Measurements from ENCODE around the gene LHFPL5.
A peak's percentile ranks its signal among the peaks of the same experiment; 100 is the strongest.

LHFPL5 gene

GRCh38 chr6:35804996-35805736 is at the start of gene LHFPL5:
TSS of gene LHFPL5 (plus strand) at chr6:35805352. CDS start at chr6:35805671, 319 bp downstream.
- DNase-seq = peak; percentile 37

DNA sequence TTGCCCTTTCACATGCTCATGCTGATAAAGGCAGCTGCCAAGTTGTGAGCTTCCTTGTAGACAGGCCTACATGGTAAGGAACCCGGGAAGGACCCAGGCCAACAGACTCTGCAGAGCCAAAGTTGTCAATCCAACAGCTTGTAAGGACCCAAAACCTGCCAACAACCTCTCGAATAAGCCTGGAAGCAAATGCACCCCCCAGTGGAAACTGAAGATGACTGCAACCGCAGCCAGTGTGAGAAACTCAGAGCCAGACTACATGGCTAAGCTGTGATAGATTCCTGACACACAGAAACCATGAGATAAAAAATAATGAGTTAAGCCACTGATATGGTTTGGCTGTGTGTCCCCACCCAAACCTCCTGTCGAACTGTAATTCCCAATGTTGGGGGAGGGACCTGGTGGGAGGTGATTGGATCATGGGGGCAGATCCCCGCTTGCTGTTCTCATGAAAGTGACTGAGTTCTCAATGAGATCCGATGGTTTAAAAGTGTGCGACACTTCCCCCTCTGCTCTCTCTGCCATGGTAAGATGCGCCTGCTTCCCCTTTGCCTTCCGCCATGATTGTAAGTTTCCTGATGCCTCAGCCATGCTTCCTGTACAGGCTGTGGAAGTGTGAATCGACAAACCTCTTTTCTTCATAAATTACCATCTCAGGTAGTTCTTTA is 47.6 kb upstream of the LHFPL5 start:
- DNase-seq = no peak

GRCh38 chr6:35759426-35759825 is 45.7 kb upstream of the LHFPL5 start:
- DNase-seq = no peak

DNA sequence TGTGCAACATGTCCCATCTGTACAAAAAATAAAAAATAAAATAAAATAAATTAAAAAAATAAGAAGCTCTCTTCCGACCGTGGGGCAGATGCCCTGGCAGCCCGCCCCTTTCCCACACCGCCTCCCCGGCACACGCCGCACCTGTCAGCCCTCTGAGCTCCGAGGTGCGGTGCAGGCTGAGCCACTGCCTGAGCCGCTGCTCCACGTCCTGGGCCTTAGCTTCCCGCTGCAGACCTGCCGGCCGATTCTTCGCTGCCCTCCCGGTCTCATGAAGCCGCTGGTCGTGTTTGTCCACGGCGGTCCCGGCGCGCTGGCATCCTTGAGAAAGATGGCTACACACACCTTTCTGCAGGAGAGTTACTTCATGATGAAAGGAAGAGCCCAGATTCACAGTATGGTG is 39.4 kb upstream of the LHFPL5 start:
- DNase-seq = no peak

DNA sequence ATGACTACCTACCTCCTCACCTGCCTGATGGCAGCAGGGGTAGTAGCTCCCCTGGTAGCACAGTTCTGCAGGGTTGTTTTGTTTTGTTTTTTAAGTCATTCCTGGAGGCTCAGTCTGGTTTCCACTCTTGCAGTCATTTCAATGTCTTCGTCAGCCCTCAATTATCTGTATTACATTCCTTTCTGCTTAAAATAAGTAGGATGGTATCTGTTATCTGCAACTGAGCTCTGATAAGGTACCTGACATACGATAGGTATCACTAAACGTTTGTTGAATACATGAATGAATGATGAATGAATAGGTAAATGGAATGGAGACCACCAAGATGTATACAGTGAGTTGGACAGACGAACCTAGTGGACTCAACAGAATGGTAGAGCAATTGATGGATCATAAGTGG is 35.9 kb upstream of the LHFPL5 start:
- no peak for DNase-seq

DNA sequence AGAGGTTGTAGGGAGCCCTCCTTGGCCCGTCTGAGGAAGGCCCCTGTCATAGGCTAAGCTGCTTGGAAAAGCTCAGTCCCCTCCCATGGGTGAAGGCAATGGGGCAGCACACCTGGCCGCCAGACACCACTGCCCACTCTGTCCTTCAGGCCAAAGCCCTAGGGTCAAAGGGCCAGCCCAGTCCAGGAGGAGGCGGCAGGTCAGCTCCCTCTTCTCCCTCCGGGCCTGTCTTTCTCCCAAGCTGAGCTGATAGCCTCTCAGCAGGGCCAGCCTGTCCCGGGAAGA is 33.9 kb upstream of the LHFPL5 start:
- DNase-seq = no peak

DNA sequence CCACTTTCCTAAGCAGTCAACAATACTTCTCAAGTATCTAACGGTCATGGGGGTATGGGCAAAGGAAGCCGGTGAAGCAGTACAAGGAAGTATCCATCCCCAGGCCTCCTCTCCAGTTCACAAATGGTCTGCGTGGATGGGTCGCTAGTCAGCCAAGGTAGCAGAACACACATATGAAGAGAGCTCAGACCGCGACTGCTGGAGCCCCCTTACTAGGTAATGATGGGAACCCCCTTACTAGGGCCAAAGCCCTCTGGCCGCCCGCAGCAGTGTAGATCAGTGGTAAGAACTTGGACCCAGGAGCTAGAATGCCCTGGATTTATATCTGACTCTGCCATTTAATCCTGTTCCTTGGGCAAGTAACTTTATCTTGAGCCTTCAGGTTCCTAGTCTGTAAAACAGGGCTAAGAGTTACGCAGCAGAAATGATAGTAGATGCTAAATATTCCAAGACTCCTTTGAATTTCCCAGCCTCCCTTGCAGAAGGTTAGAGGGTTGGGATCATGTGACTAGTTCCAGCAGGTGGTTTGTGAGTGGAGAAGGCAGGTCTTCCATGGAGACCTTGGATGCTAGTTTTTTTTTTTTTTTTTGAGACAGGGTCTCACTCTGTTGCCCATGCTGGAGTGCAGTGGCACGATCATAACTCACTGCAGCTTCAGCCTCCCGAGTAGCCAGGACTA is 30.9 kb upstream of the LHFPL5 start:
- no peak for DNase-seq

DNA sequence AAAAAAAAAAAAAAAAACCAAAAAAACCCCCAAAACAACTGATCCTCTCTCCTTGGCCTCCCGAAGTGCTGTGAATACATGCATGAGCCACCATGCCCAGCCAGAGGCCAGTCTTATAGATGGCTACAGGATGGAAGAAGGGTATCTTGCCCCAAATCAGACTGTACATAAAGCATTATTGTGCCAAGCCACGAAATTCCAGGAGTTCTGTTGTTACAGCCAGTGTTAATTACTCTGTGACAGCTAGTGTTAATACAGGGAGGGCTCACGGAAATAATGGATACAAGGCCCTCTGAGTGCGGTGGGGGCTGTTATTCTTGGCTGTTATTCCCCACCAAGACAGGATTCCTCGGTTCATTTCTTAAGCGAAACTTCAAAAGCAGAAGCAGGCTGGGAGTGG is 30.1 kb upstream of the LHFPL5 start:
- DNase-seq = no peak

GRCh38 chr6:35776364-35777215 is 28.6 kb upstream of the LHFPL5 start, which contains the start of gene CLPSL2:
TSS of gene CLPSL2 (plus strand) at chr6:35776598. CDS start at chr6:35776619, 21 bp downstream.
- DNase-seq = peak; percentile 31

DNA sequence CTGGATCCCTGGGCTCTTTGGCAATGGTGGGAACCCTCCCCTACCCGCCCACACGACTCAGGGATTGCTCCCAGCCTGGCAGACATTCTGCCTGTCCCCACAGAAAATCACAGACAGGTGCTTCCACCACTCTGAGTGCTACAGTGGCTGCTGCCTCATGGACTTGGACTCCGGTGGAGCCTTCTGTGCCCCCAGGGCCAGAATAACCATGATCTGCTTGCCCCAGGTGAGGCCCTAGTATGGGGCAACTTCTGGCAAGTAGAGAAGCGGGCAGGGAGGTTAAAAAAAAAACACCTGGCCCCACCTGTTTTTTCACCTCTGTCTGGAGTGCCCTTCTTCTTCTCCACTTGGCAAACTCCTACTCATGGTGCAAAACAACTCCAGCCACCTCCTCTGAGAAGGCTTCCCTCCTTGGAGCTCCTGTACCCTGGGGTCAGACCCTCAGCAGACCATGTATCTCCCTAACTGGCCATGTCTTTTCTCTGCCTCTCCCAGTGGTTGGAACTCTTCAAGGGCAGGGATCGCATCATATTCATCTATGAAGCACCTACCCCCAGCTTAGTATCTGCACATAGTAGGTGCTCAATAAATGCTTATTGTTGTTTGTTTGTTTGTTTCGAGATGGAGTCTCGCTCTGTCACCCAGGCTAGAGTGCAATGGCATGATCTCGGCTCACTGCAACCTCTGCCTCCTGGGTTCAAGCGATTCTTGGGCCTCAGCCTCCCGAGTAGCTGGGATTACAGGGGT is 27.6 kb upstream of the LHFPL5 start:
- DNase-seq = no peak

GRCh38 chr6:35778437-35778836 is 26.7 kb upstream of the LHFPL5 start:
- no peak for DNase-seq

DNA sequence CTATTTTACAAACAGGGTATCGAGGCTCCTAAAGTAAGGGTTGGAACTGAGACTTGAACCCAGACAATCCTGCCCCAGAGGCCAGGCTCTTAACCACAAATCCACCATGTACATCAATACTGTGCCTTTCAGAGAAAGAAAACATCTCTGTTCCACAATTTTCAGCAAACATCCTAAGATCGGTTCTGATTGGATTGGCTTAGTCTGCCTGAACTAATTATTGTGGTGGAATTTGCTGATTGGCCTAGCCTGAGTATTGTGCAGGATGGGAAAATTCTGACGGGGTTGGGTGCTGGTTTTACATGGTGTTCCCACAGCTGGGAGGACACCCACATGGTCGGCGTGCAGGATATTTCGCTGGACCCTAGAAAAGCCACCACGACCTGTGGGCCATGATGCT is 24.4 kb upstream of the LHFPL5 start, which contains the start of gene CLPSL1:
CLPSL1 (plus strand) TSS at position 301 of the 400 bp plus-strand sequence; CDS start at position 393, 92 bp downstream.
- no peak for DNase-seq

DNA sequence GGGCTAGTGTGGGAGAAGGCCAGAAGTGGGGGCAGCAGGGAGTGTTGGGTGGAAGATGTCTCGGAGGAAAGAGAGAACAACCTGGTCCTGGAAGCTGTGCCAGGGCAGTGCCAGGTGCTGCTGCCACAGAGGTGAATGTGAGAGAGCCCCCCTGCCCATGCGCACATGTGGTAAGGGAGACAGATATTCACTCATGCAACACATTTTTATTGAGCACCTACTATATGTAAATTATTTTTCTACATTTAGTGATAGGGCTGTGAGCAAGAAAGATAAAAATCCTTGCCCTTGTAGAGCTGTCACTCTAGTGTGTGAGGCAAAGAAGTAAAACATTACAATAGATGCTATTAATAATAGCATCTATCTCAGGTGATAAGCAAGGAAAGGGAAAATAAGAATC is 23.9 kb upstream of the LHFPL5 start:
- DNase-seq = no peak

DNA sequence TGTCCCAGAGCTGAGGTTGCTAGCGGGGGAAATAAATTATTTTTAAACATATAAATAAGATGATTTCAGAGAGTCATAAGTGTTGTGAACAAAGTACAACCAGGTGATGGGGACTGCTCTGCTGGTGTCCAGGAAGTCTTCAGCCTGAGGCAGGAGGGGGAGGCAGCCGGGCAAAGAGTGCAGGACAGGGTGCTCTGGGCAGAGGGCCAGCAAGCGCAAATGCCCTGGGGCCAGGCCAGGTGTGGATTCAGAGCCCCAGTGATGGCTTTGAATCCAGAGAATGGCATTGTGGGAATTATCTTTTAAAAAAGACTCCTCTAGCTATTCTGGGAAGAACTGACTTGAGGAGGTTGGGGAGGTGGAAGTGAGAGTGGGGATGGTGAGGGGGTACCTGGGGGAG is 22.7 kb upstream of the LHFPL5 start:
- DNase-seq = no peak

DNA sequence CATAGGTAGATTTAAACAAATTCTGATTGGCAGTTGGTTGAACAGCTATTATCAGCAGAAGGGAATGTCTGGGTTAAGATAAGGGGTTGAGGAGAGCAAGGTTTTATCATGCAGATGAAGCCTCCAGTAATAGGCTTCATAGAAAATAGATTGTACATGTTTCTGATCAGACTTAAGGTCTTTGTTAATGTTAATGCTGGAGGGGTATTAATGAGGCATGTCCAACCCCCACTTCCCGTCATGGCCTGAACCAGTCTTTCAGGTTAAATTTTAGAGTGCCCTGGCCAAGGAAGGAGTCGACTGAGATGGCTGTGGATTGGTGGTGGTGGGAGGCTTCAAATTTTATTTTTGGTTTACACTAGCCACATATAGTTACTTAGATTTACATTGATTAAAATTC is 21.0 kb upstream of the LHFPL5 start:
- DNase-seq = no peak

DNA sequence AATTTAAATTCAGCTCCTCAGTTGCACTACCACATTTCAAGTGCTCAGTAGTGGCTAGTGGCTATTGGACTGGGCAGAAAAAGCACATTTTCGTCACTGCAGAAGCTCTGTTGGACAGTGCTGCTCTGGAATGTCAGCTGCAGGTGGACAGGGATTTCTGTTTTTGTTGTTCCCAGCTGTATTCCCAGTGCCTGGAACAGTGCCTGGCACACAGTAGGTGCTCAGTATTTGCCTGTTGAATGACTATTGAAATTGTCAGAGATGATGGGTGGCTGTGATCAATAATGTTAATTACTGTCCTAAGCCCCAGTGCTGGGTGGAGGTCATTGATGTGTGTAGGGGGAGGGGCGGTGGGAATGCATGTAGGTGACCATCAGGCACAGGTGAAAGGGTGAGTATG is 18.9 kb upstream of the LHFPL5 start:
- no peak for DNase-seq

- DNase-seq = no peak
Observed at GRCh38 chr6:35786810-35787209, 18.3 kb upstream of the LHFPL5 start.

GRCh38 chr6:35787266-35788218 is 17.6 kb upstream of the LHFPL5 start:
- no peak for DNase-seq

DNA sequence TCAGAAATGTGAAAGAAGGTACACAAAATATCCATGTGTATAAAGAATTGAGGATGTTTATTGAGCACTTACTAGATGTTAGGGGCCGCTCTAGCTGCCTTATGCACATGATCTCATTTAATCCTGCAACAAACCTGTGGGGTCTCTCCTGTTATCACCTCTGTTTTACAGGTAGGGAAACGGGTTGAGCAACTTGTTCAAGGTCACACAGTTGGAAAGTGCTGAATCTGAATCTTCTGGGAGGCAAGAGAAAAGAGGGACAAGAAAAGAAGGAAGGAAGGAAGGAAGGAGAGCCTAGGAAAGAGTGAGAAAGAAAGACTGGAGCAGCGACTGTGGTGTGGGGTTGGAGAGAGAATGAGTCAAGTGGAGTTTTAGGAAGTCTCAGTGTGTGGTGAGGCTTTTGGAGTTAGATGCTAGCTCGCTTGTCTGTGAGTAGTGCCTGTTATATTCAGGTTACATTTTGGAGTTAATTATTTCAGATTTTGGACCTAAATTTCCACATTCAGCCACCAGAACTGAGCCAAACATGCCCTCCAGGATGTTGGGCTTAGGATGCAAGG is 16.6 kb upstream of the LHFPL5 start:
- no peak for DNase-seq

GRCh38 chr6:35790683-35791082 is 14.5 kb upstream of the LHFPL5 start:
- no peak for DNase-seq
